ENCODE data around the gene COL28A1. TPM values are rescaled to one million over a fixed set of nuclear protein-coding genes. Genes with fewer than 3 reads are reported as not detected.
"Not testable (repeated sequence)": the region's sequence is repeated elsewhere in the genome, so short reads cannot be mapped to it uniquely, and the experiment has no call there.

The COL28A1 gene
- total RNA-seq, 5 donors from 2014 or later (not counting 1 experiment from before 2014, with no cell fraction given): 0.09 to 0.23 (median 0.19) TPM; not detected in 1

- 93% methylated on average over 3 of the region's 3 CpGs for WGBS (ENCODE audit: insufficient coverage)
- ATAC-seq (replicated peaks in 1 of 4): no peak
- H3K4me3 ChIP-seq (ENCODE audit: control insufficient read depth in 1 of 2, extremely low read depth in 1 of 2, low read length in 1 of 2): no peak overlapping the region
- H3K4me1 ChIP-seq (ENCODE audit: control insufficient read depth in 1 of 2, extremely low read depth in 1 of 2, insufficient read depth in 2 of 2, low read length in 2 of 2): peaks cover 18 to 22% of the 10 kb centered on the region in 2 experiments
- H3K9me3 ChIP-seq: no peaks in the 10 kb centered on the region
- peaks cover 7% of the 10 kb centered on the region for H3K36me3 Mint-ChIP-seq
- no peaks in the 10 kb centered on the region for H3K27me3 Mint-ChIP-seq
- H3K27me3 ChIP-seq (replicated peaks in 1 of 2; ENCODE audit: control insufficient read depth in 2 of 2, extremely low read depth in 1 of 2, insufficient read depth in 2 of 2, low read length in 1 of 2): no peaks in the 10 kb centered on the region
- H3K27ac ChIP-seq (ENCODE audit: low read length): no peak overlapping the region
- no peak for DNase-seq
- H3K4me1 Mint-ChIP-seq: peaks cover 20 to 22% (median 21%) of the 10 kb centered on the region in 3 donors
- no peak overlapping the region for H3K27ac Mint-ChIP-seq
- H3K36me3 ChIP-seq (ENCODE audit: control insufficient read depth in 2 of 2, extremely low read depth in 1 of 2, insufficient read depth in 1 of 2, low read length in 1 of 2): no peaks in the 10 kb centered on the region
- no peak overlapping the region for H3K4me3 Mint-ChIP-seq
- H3K9me3 Mint-ChIP-seq: peaks cover 0 to 4% (median 4%) of the 10 kb centered on the region in 3 donors
- ChIA-PET CTCF (interaction anchor here in 1 of 2 donors (1.1 kb wide), 2 partner anchors 459 to 461 kb away, joined by 3 to 4 read pairs; no protein-coding TSS in a partner anchor), POLR2A (no interaction called here)
These were observed 28.7 kb upstream of the COL28A1 start for GRCh38 chr7:7564323-7564780.

DNA sequence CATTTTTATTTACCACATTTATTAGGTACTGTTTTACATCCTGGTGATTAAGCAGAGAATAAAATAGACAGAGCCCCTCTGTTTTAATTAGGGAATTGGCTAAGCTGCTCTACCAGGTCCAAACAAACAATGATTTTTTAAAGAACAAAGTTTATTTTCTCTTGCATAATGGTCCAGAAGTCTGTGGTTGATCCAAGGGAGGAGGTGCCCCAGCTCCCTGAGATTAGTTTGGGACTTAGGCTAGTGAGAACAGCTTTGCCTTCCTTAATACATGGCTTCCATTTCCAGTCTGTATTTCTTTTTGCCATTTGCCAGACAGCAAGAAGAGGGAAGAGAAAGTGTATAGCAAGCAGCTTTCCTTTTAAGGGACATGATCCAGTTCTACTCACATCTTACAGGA lies 28.1 kb upstream of the COL28A1 start:
- no peaks in the 10 kb centered on the region for H3K36me3 ChIP-seq (ENCODE audit: control insufficient read depth in 2 of 2, extremely low read depth in 1 of 2, insufficient read depth in 1 of 2, low read length in 1 of 2)
- ATAC-seq (replicated peaks in 1 of 4) (no peak), DNase-seq (no peak)
- no peak overlapping the region for H3K4me3 Mint-ChIP-seq
- peaks cover 16 to 18% of the 10 kb centered on the region in 2 experiments for H3K4me1 ChIP-seq (ENCODE audit: control insufficient read depth in 1 of 2, extremely low read depth in 1 of 2, insufficient read depth in 2 of 2, low read length in 2 of 2)
- H3K9me3 ChIP-seq: no peaks in the 10 kb centered on the region
- peaks cover 15 to 17% (median 15%) of the 10 kb centered on the region in 3 donors for H3K4me1 Mint-ChIP-seq
- ChIA-PET CTCF (interaction anchor here in 1 of 2 donors (1.1 kb wide), 1 partner anchor 459 kb away, joined by 4 read pairs; no protein-coding TSS in a partner anchor), POLR2A (no interaction called here)
- H3K36me3 Mint-ChIP-seq: peaks cover 13% of the 10 kb centered on the region
- H3K27ac ChIP-seq (ENCODE audit: low read length): no peak overlapping the region
- no peaks in the 10 kb centered on the region for H3K27me3 Mint-ChIP-seq
- no peaks in the 10 kb centered on the region for H3K27me3 ChIP-seq (replicated peaks in 1 of 2; ENCODE audit: control insufficient read depth in 2 of 2, extremely low read depth in 1 of 2, insufficient read depth in 2 of 2, low read length in 1 of 2)
- peaks cover 5 to 9% (median 7%) of the 10 kb centered on the region in 3 donors for H3K9me3 Mint-ChIP-seq
- H3K4me3 ChIP-seq (ENCODE audit: control insufficient read depth in 1 of 2, extremely low read depth in 1 of 2, low read length in 1 of 2): no peak overlapping the region
- no peak overlapping the region for H3K27ac Mint-ChIP-seq

GRCh38 chr7:7563269-7563668 lies 27.6 kb upstream of the COL28A1 start:
- no peak for DNase-seq
- H3K27ac Mint-ChIP-seq: no peak overlapping the region
- 100% methylated on average over 2 of the region's 5 CpGs for WGBS (ENCODE audit: insufficient coverage)
- Histone ChIP-seq H3K27me3 (replicated peaks in 1 of 2; ENCODE audit: control insufficient read depth in 2 of 2, extremely low read depth in 1 of 2, insufficient read depth in 2 of 2, low read length in 1 of 2) (no peaks in the 10 kb centered on the region), H3K4me1 (ENCODE audit: control insufficient read depth in 1 of 2, extremely low read depth in 1 of 2, insufficient read depth in 2 of 2, low read length in 2 of 2) (peaks cover 10 to 15% of the 10 kb centered on the region in 2 experiments), H3K4me3 (ENCODE audit: control insufficient read depth in 1 of 2, extremely low read depth in 1 of 2, low read length in 1 of 2) (no peak overlapping the region), H3K36me3 (ENCODE audit: control insufficient read depth in 2 of 2, extremely low read depth in 1 of 2, insufficient read depth in 1 of 2, low read length in 1 of 2) (no peaks in the 10 kb centered on the region), H3K9me3 (no peaks in the 10 kb centered on the region), H3K27ac (ENCODE audit: low read length) (no peak overlapping the region)
- H3K27me3 Mint-ChIP-seq: no peaks in the 10 kb centered on the region
- ATAC-seq (replicated peaks in 1 of 4): no peak
- peaks cover 9 to 12% (median 10%) of the 10 kb centered on the region in 3 donors for H3K4me1 Mint-ChIP-seq
- H3K9me3 Mint-ChIP-seq: peaks cover 9 to 14% (median 10%) of the 10 kb centered on the region in 3 donors
- POLR2A ChIA-PET: no interaction called here
- CTCF ChIA-PET: no interaction called here
- peaks cover 17% of the 10 kb centered on the region for H3K36me3 Mint-ChIP-seq
- no peak overlapping the region for H3K4me3 Mint-ChIP-seq

GRCh38 chr7:7562736-7563135 lies 27.1 kb upstream of the COL28A1 start:
- H3K27me3 ChIP-seq (replicated peaks in 1 of 2; ENCODE audit: control insufficient read depth in 2 of 2, extremely low read depth in 1 of 2, insufficient read depth in 2 of 2, low read length in 1 of 2): no peaks in the 10 kb centered on the region
- H3K9me3 Mint-ChIP-seq: peaks cover 10 to 14% (median 12%) of the 10 kb centered on the region in 3 donors
- ChIA-PET POLR2A (no interaction called here), CTCF (no interaction called here)
- H3K36me3 ChIP-seq (ENCODE audit: control insufficient read depth in 2 of 2, extremely low read depth in 1 of 2, insufficient read depth in 1 of 2, low read length in 1 of 2): no peaks in the 10 kb centered on the region
- no peak for ATAC-seq (replicated peaks in 1 of 4)
- no peaks in the 10 kb centered on the region for H3K27me3 Mint-ChIP-seq
- H3K4me1 ChIP-seq (ENCODE audit: control insufficient read depth in 1 of 2, extremely low read depth in 1 of 2, insufficient read depth in 2 of 2, low read length in 2 of 2): peaks cover 5 to 14% of the 10 kb centered on the region in 2 experiments
- H3K27ac ChIP-seq (ENCODE audit: low read length): no peak overlapping the region
- peaks cover 23% of the 10 kb centered on the region for H3K36me3 Mint-ChIP-seq
- no peak for DNase-seq
- 100% methylated on average over 1 of the region's 3 CpGs for WGBS (ENCODE audit: insufficient coverage)
- H3K9me3 ChIP-seq: no peaks in the 10 kb centered on the region
- H3K4me3 Mint-ChIP-seq: no peak overlapping the region
- peaks cover 4 to 6% (median 5%) of the 10 kb centered on the region in 3 donors for H3K4me1 Mint-ChIP-seq
- no peak overlapping the region for H3K4me3 ChIP-seq (ENCODE audit: control insufficient read depth in 1 of 2, extremely low read depth in 1 of 2, low read length in 1 of 2)
- H3K27ac Mint-ChIP-seq: no peak overlapping the region

- H3K4me3 ChIP-seq (ENCODE audit: control insufficient read depth in 1 of 2, extremely low read depth in 1 of 2, low read length in 1 of 2); DNase-seq; H3K27ac Mint-ChIP-seq; H3K4me3 Mint-ChIP-seq; CTCF ChIA-PET; POLR2A ChIA-PET; H3K36me3 ChIP-seq (ENCODE audit: control insufficient read depth in 2 of 2, extremely low read depth in 1 of 2, insufficient read depth in 1 of 2, low read length in 1 of 2); H3K27me3 Mint-ChIP-seq; H3K27ac ChIP-seq (ENCODE audit: low read length); ATAC-seq (replicated peaks in 1 of 4); H3K4me1 Mint-ChIP-seq; H3K27me3 ChIP-seq (replicated peaks in 1 of 2; ENCODE audit: control insufficient read depth in 2 of 2, extremely low read depth in 1 of 2, insufficient read depth in 2 of 2, low read length in 1 of 2); H3K9me3 ChIP-seq: not testable (repeated sequence)
- WGBS (ENCODE audit: insufficient coverage): 100% methylated on average over 1 of the region's 5 CpGs
- H3K36me3 Mint-ChIP-seq: peaks cover 26% of the 10 kb centered on the region
- H3K4me1 ChIP-seq (ENCODE audit: control insufficient read depth in 1 of 2, extremely low read depth in 1 of 2, insufficient read depth in 2 of 2, low read length in 2 of 2): peaks cover 3 to 14% of the 10 kb centered on the region in 2 experiments
- H3K9me3 Mint-ChIP-seq: peaks cover 10 to 14% (median 12%) of the 10 kb centered on the region in 3 donors
These were observed 25.9 kb upstream of the COL28A1 start for GRCh38 chr7:7561591-7561990.

- H3K4me3 Mint-ChIP-seq: no peak overlapping the region
- POLR2A ChIA-PET: no interaction called here
- peaks cover 10 to 14% (median 12%) of the 10 kb centered on the region in 3 donors for H3K9me3 Mint-ChIP-seq
- Histone ChIP-seq H3K36me3 (ENCODE audit: control insufficient read depth in 2 of 2, extremely low read depth in 1 of 2, insufficient read depth in 1 of 2, low read length in 1 of 2) (no peaks in the 10 kb centered on the region), H3K4me1 (ENCODE audit: control insufficient read depth in 1 of 2, extremely low read depth in 1 of 2, insufficient read depth in 2 of 2, low read length in 2 of 2) (no peaks in the 10 kb centered on the region), H3K27ac (ENCODE audit: low read length) (no peak overlapping the region), H3K9me3 (no peaks in the 10 kb centered on the region), H3K4me3 (ENCODE audit: control insufficient read depth in 1 of 2, extremely low read depth in 1 of 2, low read length in 1 of 2) (no peak overlapping the region), H3K27me3 (replicated peaks in 1 of 2; ENCODE audit: control insufficient read depth in 2 of 2, extremely low read depth in 1 of 2, insufficient read depth in 2 of 2, low read length in 1 of 2) (peaks cover 0 to 10% of the 10 kb centered on the region in 2 experiments)
- ATAC-seq (replicated peaks in 1 of 4) (no peak), DNase-seq (no peak)
- H3K4me1 Mint-ChIP-seq: no peaks in the 10 kb centered on the region
- H3K36me3 Mint-ChIP-seq: peaks cover 26% of the 10 kb centered on the region
- WGBS (ENCODE audit: insufficient coverage): 93% methylated on average over 5 of the region's 5 CpGs
- H3K27me3 Mint-ChIP-seq: no peaks in the 10 kb centered on the region
- no peak overlapping the region for H3K27ac Mint-ChIP-seq
- CTCF ChIA-PET: interaction anchor here (0.5 to 0.6 kb wide), 2 partner anchors 18 to 1531 kb away, joined by 3 read pairs; no protein-coding TSS in a partner anchor
These were observed 21.6 kb upstream of the COL28A1 start for GRCh38 chr7:7557252-7557651.

Measured in T-cell (primary cell).